Mucosa of stomach (tissue), 1 donor: ENCODE results near the gene PLAAT3.
A peak's percentile ranks its signal among the peaks of the same experiment; 100 is the strongest.
"Not testable (repeated sequence)": the region's sequence is repeated elsewhere in the genome, so short reads cannot be mapped to it uniquely, and the experiment has no call there.

Experiments used
- H3K27me3 ChIP-seq: one replicate; pipeline ENCODE4 v1.7.0; 2013; ENCODE audit warnings: mild to moderate bottlenecking, low read length; ENCODE audit not compliant: control insufficient read depth, insufficient read depth
- H3K36me3 ChIP-seq: one replicate; pipeline ENCODE4 v1.7.0; 2013; ENCODE audit warnings: low read length; ENCODE audit not compliant: control insufficient read depth, insufficient read depth
- H3K4me1 ChIP-seq: one replicate; pipeline ENCODE4 v1.7.0; 2013; ENCODE audit warnings: mild to moderate bottlenecking, low read length; ENCODE audit not compliant: control insufficient read depth, insufficient read depth
- H3K4me3 ChIP-seq: one replicate; pipeline ENCODE4 v1.7.0; 2013; ENCODE audit warnings: low read length
- H3K9ac ChIP-seq: one replicate; pipeline ENCODE4 v1.7.0; 2013; ENCODE audit warnings: mild to moderate bottlenecking, low read length, moderate library complexity
- H3K9me3 ChIP-seq: one replicate; pipeline ENCODE4 v1.7.0; 2013; ENCODE audit warnings: mild to moderate bottlenecking, low read length, moderate library complexity; ENCODE audit not compliant: control insufficient read depth
- donor health status: Pancreatic carcinoma.

Gene PLAAT3

GRCh38 chr11:63578882-63579281 lies 35.4 kb downstream of the PLAAT3 start:
- H3K27me3 ChIP-seq, H3K36me3 ChIP-seq, H3K9me3 ChIP-seq, H3K9ac ChIP-seq, H3K4me3 ChIP-seq: not testable (repeated sequence)
- H3K4me1 ChIP-seq, result peaks cover 18% of the 10 kb centered on the region

- peaks cover 2% of the 10 kb centered on the region for H3K9me3 ChIP-seq
- no peaks in the 10 kb centered on the region for H3K36me3 ChIP-seq
- no peaks in the 10 kb centered on the region for H3K27me3 ChIP-seq
- peak overlapping the region; percentile 7 for H3K4me3 ChIP-seq
- H3K9ac ChIP-seq, result peak overlapping the region; percentile 63
- H3K4me1 ChIP-seq, result peaks cover 25% of the 10 kb centered on the region
Observed at GRCh38 chr11:63574856-63575602, 39.2 kb downstream of the PLAAT3 start.

- Histone ChIP-seq H3K27me3 (no peaks in the 10 kb centered on the region), H3K9ac (peak overlapping the region; percentile 63), H3K4me3 (peak overlapping the region; percentile 7)
Observed at GRCh38 chr11:63573881-63574855, 40.1 kb downstream of the PLAAT3 start.

GRCh38 chr11:63572026-63572688 lies 42.1 kb downstream of the PLAAT3 start:
- Histone ChIP-seq H3K9me3 (no peaks in the 10 kb centered on the region), H3K27me3 (no peaks in the 10 kb centered on the region), H3K36me3 (no peaks in the 10 kb centered on the region), H3K9ac (no peak overlapping the region), H3K4me3 (no peak overlapping the region), H3K4me1 (peaks cover 30% of the 10 kb centered on the region)

More at GRCh38 chr11:63573881-63574855, 40.1 kb downstream of the PLAAT3 start:
- no peaks in the 10 kb centered on the region for H3K36me3 ChIP-seq
- H3K4me1 ChIP-seq, result peaks cover 25% of the 10 kb centered on the region
- H3K9me3 ChIP-seq, result no peaks in the 10 kb centered on the region

- Histone ChIP-seq H3K36me3 (no peaks in the 10 kb centered on the region), H3K27me3 (no peaks in the 10 kb centered on the region), H3K9ac (no peak overlapping the region), H3K4me3 (no peak overlapping the region), H3K4me1 (peaks cover 40% of the 10 kb centered on the region), H3K9me3 (no peaks in the 10 kb centered on the region)
Observed at GRCh38 chr11:63569570-63569969, 44.7 kb downstream of the PLAAT3 start.

- Histone ChIP-seq H3K4me1 (peaks cover 45% of the 10 kb centered on the region), H3K9me3 (no peaks in the 10 kb centered on the region), H3K9ac (peak overlapping the region; percentile 27), H3K4me3 (no peak overlapping the region), H3K36me3 (no peaks in the 10 kb centered on the region), H3K27me3 (no peaks in the 10 kb centered on the region)
Observed at GRCh38 chr11:63567044-63567840, 47.0 kb downstream of the PLAAT3 start.

- Histone ChIP-seq H3K9me3 (no peaks in the 10 kb centered on the region), H3K9ac (peak overlapping the region; percentile 59), H3K36me3 (no peaks in the 10 kb centered on the region), H3K4me1 (peaks cover 62% of the 10 kb centered on the region), H3K4me3 (no peak overlapping the region), H3K27me3 (no peaks in the 10 kb centered on the region)
Observed at GRCh38 chr11:63564784-63565350, 49.4 kb downstream of the PLAAT3 start.

- H3K9ac ChIP-seq, result peak overlapping the region; percentile 63
- H3K27me3 ChIP-seq, result no peaks in the 10 kb centered on the region
- H3K36me3 ChIP-seq, result no peaks in the 10 kb centered on the region
- no peaks in the 10 kb centered on the region for H3K9me3 ChIP-seq
- no peak overlapping the region for H3K4me3 ChIP-seq
- peaks cover 68% of the 10 kb centered on the region for H3K4me1 ChIP-seq
Observed at GRCh38 chr11:63564056-63564774, 50.0 kb downstream of the PLAAT3 start.

- H3K36me3 ChIP-seq, result no peaks in the 10 kb centered on the region
- H3K9ac ChIP-seq, result peak within 1 kb of the TSS; percentile 63
- H3K9me3 ChIP-seq, result no peaks in the 10 kb centered on the region
- peak within 1 kb of the TSS; percentile 60 for H3K4me3 ChIP-seq
- no peaks in the 10 kb centered on the region for H3K27me3 ChIP-seq
- H3K4me1 ChIP-seq, result peaks cover 76% of the 10 kb centered on the region
Observed at GRCh38 chr11:63563201-63564055, 50.8 kb downstream of the PLAAT3 start, which contains the start of gene PLAAT2. TSS of gene PLAAT2 (minus strand) at chr11:63563379. CDS start at chr11:63563324, 55 bp downstream.
